K562 (cell line): ENCODE results near the gene CBX3. TPM values are rescaled to one million over a fixed set of nuclear protein-coding genes. Genes with fewer than 3 reads are reported as not detected.
A peak's percentile ranks its signal among the peaks of the same experiment; 100 is the strongest.

ENCODE experiments used
- DEAF1 ChIP-seq: fragments of 450-650 bp; formaldehyde crosslinking; IDR thresholded peaks from 2 replicates; pipeline ENCODE4 v1.4.0; 2020; ENCODE audit warnings: mild to moderate bottlenecking, moderate library complexity
- FOSL1 ChIP-seq: fragments of 200-800 bp; sonication (Bioruptor generic); conservative IDR thresholded peaks from 2 replicates; pipeline ENCODE4 v1.6.1; 2016; ENCODE audit warnings: missing genetic modification characterization, missing compliant biosample characterization
- HNRNPL ChIP-seq: fragments of 200-400 bp; formaldehyde crosslinking; IDR thresholded peaks from 2 replicates; pipeline ENCODE4 v1.6.1; 2017; ENCODE audit warnings: low read depth, mild to moderate bottlenecking, low read length
- L3MBTL2 ChIP-seq: fragments of 450-650 bp; IDR thresholded peaks from 2 replicates; pipeline ENCODE4 v1.6.1; 2016; ENCODE audit warnings: mild to moderate bottlenecking, moderate library complexity
- LCOR ChIP-seq: sonication (generic); formaldehyde crosslinking; IDR thresholded peaks from 2 replicates; pipeline ENCODE4 v1.8.0; 2022; ENCODE audit warnings: mild to moderate bottlenecking, missing genetic modification reagents
- NFIC ChIP-seq: fragments of 450-650 bp; IDR thresholded peaks from 2 replicates; pipeline ENCODE4 v1.6.1; 2017; ENCODE audit warnings: mild to moderate bottlenecking, inconsistent platforms
- PREB ChIP-seq: sonication (generic); formaldehyde crosslinking; IDR thresholded peaks from 2 replicates; pipeline ENCODE4 v1.8.1; 2023; ENCODE audit warnings: mild to moderate bottlenecking, missing genetic modification reagents
- PTRF ChIP-seq: fragments of 450-650 bp; IDR thresholded peaks from 2 replicates; pipeline ENCODE4 v1.6.1; 2016; ENCODE audit warnings: mild to moderate bottlenecking, missing genetic modification characterization, missing compliant biosample characterization
- SP1 ChIP-seq: sonication (generic); formaldehyde crosslinking; IDR thresholded peaks from 2 replicates; pipeline ENCODE4 v1.8.1; 2022; ENCODE audit warnings: mild to moderate bottlenecking, missing genetic modification reagents
- polyA plus RNA-seq, 8 experiments: library from polyadenylated mRNA; depleted of rRNA in 4 of 8; stranded (reverse) in 5 of 8; unstranded in 3 of 8; fragments of >200 nt; fragmentation: Nextera tagmentation in 2 of 8; fragmentation: Illumina TruSeq in 1 of 8; extraction: Ambion mirVana in 2 of 8; extraction: Trizol in 1 of 8; gene quantifications; 2 replicates each; pipeline versions ENCODE4 v1.2.1 to v1.2.3, GENCODE V29; 2011 to 2014; ENCODE audit warnings: inconsistent platforms in 1 of 8, missing spikeins in 1 of 8
- total RNA-seq, 7 experiments: library from RNA; depleted of rRNA in 6 of 7; stranded (reverse); fragments of >200 nt in 6 of 7; fragmentation: Illumina TruSeq in 2 of 7; extraction: Trizol in 2 of 7; gene quantifications; 2 replicates each; pipeline versions ENCODE4 v1.2.1 to v1.2.3, GENCODE V29; 2011 to 2021; ENCODE audit warnings: low replicate concordance in 1 of 7
- TF ChIP-seq, protein P1 (sequence below): fragments of 250-450 bp; sonication (Bioruptor Pico); IDR thresholded peaks from 2 replicates; pipeline ENCODE4 v1.4.0; 2020; ENCODE audit warnings: mild to moderate bottlenecking, moderate library complexity, borderline replicate concordance
- TF ChIP-seq, protein P2 (sequence below): sonication (generic); formaldehyde crosslinking; IDR thresholded peaks from 2 replicates; pipeline ENCODE4 v1.8.0; 2023; ENCODE audit warnings: mild to moderate bottlenecking, missing genetic modification reagents
- TF ChIP-seq, protein P3 (sequence below): sonication (generic); formaldehyde crosslinking; IDR thresholded peaks from 2 replicates; pipeline ENCODE4 v1.8.1; 2023; ENCODE audit warnings: mild to moderate bottlenecking, missing genetic modification reagents
- TF ChIP-seq, protein P4 (sequence below), 3 experiments: fragments of 200-800 bp in 1 of 3; fragments of 250-450 bp in 1 of 3; fragments of 450-650 bp in 1 of 3; sonication (Bioruptor Pico) in 1 of 3; sonication (Bioruptor generic) in 1 of 3; formaldehyde crosslinking in 1 of 3; IDR thresholded peaks; 2 replicates each; pipeline versions ENCODE4 v1.6.1 to v1.8.0; 2016 to 2022; ENCODE audit warnings: mild to moderate bottlenecking in 2 of 3, missing genetic modification characterization in 2 of 3, missing compliant biosample characterization in 1 of 3, moderate library complexity in 1 of 3

The CBX3 gene
- total and polyA plus RNA-seq, 9 of the 15 experiments (the other 6 are each of a cell fraction or from before 2014, with no cell fraction given), result 198 to 413 (median 328) TPM

GRCh38 chr7:26151953-26152781, 49.4 kb upstream of the CBX3 start, which contains the start of gene NFE2L3 (continued):
- TF ChIP-seq, protein P1, sequence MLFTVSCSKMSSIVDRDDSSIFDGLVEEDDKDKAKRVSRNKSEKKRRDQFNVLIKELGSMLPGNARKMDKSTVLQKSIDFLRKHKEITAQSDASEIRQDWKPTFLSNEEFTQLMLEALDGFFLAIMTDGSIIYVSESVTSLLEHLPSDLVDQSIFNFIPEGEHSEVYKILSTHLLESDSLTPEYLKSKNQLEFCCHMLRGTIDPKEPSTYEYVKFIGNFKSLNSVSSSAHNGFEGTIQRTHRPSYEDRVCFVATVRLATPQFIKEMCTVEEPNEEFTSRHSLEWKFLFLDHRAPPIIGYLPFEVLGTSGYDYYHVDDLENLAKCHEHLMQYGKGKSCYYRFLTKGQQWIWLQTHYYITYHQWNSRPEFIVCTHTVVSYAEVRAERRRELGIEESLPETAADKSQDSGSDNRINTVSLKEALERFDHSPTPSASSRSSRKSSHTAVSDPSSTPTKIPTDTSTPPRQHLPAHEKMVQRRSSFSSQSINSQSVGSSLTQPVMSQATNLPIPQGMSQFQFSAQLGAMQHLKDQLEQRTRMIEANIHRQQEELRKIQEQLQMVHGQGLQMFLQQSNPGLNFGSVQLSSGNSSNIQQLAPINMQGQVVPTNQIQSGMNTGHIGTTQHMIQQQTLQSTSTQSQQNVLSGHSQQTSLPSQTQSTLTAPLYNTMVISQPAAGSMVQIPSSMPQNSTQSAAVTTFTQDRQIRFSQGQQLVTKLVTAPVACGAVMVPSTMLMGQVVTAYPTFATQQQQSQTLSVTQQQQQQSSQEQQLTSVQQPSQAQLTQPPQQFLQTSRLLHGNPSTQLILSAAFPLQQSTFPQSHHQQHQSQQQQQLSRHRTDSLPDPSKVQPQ (CRISPR knock-in tag), result no peak
- TF ChIP-seq L3MBTL2, result no peak
- no peak for TF ChIP-seq PTRF
- TF ChIP-seq, protein P2, sequence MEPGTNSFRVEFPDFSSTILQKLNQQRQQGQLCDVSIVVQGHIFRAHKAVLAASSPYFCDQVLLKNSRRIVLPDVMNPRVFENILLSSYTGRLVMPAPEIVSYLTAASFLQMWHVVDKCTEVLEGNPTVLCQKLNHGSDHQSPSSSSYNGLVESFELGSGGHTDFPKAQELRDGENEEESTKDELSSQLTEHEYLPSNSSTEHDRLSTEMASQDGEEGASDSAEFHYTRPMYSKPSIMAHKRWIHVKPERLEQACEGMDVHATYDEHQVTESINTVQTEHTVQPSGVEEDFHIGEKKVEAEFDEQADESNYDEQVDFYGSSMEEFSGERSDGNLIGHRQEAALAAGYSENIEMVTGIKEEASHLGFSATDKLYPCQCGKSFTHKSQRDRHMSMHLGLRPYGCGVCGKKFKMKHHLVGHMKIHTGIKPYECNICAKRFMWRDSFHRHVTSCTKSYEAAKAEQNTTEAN (CRISPR knock-in tag), result no peak
- TF ChIP-seq NFIC, result 0 out of 2 replicates have a peak, but pooled peaks have one; percentile 6
- TF ChIP-seq HNRNPL, result no peak
- TF ChIP-seq DEAF1, result no peak
- TF ChIP-seq, protein P3, sequence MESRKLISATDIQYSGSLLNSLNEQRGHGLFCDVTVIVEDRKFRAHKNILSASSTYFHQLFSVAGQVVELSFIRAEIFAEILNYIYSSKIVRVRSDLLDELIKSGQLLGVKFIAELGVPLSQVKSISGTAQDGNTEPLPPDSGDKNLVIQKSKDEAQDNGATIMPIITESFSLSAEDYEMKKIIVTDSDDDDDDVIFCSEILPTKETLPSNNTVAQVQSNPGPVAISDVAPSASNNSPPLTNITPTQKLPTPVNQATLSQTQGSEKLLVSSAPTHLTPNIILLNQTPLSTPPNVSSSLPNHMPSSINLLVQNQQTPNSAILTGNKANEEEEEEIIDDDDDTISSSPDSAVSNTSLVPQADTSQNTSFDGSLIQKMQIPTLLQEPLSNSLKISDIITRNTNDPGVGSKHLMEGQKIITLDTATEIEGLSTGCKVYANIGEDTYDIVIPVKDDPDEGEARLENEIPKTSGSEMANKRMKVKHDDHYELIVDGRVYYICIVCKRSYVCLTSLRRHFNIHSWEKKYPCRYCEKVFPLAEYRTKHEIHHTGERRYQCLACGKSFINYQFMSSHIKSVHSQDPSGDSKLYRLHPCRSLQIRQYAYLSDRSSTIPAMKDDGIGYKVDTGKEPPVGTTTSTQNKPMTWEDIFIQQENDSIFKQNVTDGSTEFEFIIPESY (CRISPR knock-in tag), result no peak
- TF ChIP-seq SP1 (CRISPR knock-in tag), result peak; percentile 48; the same call in 1 of the 2 replicates
- TF ChIP-seq FOSL1 (tag), result no peak
- no peak for TF ChIP-seq LCOR
- no peak for TF ChIP-seq PREB (CRISPR knock-in tag)
- TF ChIP-seq, protein P4, sequence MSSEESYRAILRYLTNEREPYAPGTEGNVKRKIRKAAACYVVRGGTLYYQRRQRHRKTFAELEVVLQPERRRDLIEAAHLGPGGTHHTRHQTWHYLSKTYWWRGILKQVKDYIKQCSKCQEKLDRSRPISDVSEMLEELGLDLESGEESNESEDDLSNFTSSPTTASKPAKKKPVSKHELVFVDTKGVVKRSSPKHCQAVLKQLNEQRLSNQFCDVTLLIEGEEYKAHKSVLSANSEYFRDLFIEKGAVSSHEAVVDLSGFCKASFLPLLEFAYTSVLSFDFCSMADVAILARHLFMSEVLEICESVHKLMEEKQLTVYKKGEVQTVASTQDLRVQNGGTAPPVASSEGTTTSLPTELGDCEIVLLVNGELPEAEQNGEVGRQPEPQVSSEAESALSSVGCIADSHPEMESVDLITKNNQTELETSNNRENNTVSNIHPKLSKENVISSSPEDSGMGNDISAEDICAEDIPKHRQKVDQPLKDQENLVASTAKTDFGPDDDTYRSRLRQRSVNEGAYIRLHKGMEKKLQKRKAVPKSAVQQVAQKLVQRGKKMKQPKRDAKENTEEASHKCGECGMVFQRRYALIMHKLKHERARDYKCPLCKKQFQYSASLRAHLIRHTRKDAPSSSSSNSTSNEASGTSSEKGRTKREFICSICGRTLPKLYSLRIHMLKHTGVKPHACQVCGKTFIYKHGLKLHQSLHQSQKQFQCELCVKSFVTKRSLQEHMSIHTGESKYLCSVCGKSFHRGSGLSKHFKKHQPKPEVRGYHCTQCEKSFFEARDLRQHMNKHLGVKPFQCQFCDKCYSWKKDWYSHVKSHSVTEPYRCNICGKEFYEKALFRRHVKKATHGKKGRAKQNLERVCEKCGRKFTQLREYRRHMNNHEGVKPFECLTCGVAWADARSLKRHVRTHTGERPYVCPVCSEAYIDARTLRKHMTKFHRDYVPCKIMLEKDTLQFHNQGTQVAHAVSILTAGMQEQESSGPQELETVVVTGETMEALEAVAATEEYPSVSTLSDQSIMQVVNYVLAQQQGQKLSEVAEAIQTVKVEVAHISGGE (CRISPR knock-in tag; IDR thresholded peaks at IDR 0.05), result peak in 1 of 3 experiments; percentile 69; a peak in 2 of 6 replicates
